ENCODE data around the gene NCOA3.

The NCOA3 gene

GRCh38 chr20:47605673-47606413, 104.2 kb downstream of the NCOA3 start:
- DNase-seq = no peak

GRCh38 chr20:47606414-47606982, 104.8 kb downstream of the NCOA3 start:
- DNase-seq = no peak

- DNase-seq = no peak
Measured at GRCh38 chr20:47606983-47607613, 105.4 kb downstream of the NCOA3 start.

- no peak for DNase-seq
Measured at GRCh38 chr20:47609001-47609400, 107.3 kb downstream of the NCOA3 start.

GRCh38 chr20:47610247-47610944, 108.7 kb downstream of the NCOA3 start:
- DNase-seq = no peak

- DNase-seq = no peak
Measured at GRCh38 chr20:47610945-47611250, 109.2 kb downstream of the NCOA3 start.

- no peak for DNase-seq
Measured at GRCh38 chr20:47611785-47612184, 110.1 kb downstream of the NCOA3 start.

- no peak for DNase-seq
Measured at GRCh38 chr20:47612670-47613069, 111.0 kb downstream of the NCOA3 start.

GRCh38 chr20:47614703-47615309, 113.1 kb downstream of the NCOA3 start:
- DNase-seq = no peak

GRCh38 chr20:47618479-47618878, 116.8 kb downstream of the NCOA3 start:
- no peak for DNase-seq

GRCh38 chr20:47620808-47621805, 119.4 kb downstream of the NCOA3 start:
- peak; percentile 14 for DNase-seq

- DNase-seq = no peak
Measured at GRCh38 chr20:47622118-47622665, 120.5 kb downstream of the NCOA3 start.

GRCh38 chr20:47623206-47623605, 121.5 kb downstream of the NCOA3 start:
- DNase-seq = no peak

GRCh38 chr20:47627540-47627939, 125.9 kb downstream of the NCOA3 start:
- DNase-seq = no peak

- DNase-seq = no peak
Measured at GRCh38 chr20:47629907-47630306, 128.2 kb downstream of the NCOA3 start.

GRCh38 chr20:47631078-47631477, 129.4 kb downstream of the NCOA3 start:
- no peak for DNase-seq

- DNase-seq = no peak
Measured at GRCh38 chr20:47635256-47635655, 133.6 kb downstream of the NCOA3 start.

GRCh38 chr20:47638851-47639250, 137.2 kb downstream of the NCOA3 start:
- DNase-seq = no peak

GRCh38 chr20:47642118-47642517, 140.4 kb downstream of the NCOA3 start:
- DNase-seq = no peak

- DNase-seq = no peak
Measured at GRCh38 chr20:47642624-47643023, 140.9 kb downstream of the NCOA3 start.

- no peak for DNase-seq
Measured at GRCh38 chr20:47645632-47646031, 143.9 kb downstream of the NCOA3 start.

GRCh38 chr20:47647994-47648393, 146.3 kb downstream of the NCOA3 start:
- no peak for DNase-seq
